Fibroblast of lung (primary cell): Measurements from ENCODE around the gene LDB1. TPM values are rescaled to one million over a fixed set of nuclear protein-coding genes. Genes with fewer than 3 reads are reported as not detected.
A peak's percentile ranks its signal among the peaks of the same experiment; 100 is the strongest.

ENCODE experiments used
- DNase-seq, 2 donors: peaks; one replicate each; pipeline versions ENCODE4 v3.0.0 to v3.0.0-alpha.2; 2010; ENCODE audit warnings: low read depth in 2 of 2
- H2AFZ ChIP-seq: 2 replicates; pipeline ENCODE4 v1.5.1; 2012; ENCODE audit warnings: low read length, control low read depth, inconsistent platforms
- H3K27ac ChIP-seq: 2 replicates; pipeline ENCODE4 v1.5.1; 2011; ENCODE audit warnings: low read length, control low read depth; ENCODE audit not compliant: insufficient read depth
- H3K27me3 ChIP-seq: 2 replicates; pipeline ENCODE4 v1.5.1; 2011; ENCODE audit warnings: mild to moderate bottlenecking, low read length; ENCODE audit not compliant: control insufficient read depth, insufficient read depth
- H3K36me3 ChIP-seq: 2 replicates; pipeline ENCODE4 v1.5.1; 2011; ENCODE audit warnings: low read length; ENCODE audit not compliant: control insufficient read depth, insufficient read depth
- H3K4me1 ChIP-seq: 2 replicates; pipeline ENCODE4 v1.5.1; 2011; ENCODE audit warnings: low read length; ENCODE audit not compliant: control insufficient read depth, insufficient read depth; ENCODE audit errors: extremely low read depth
- H3K4me2 ChIP-seq: 2 replicates; pipeline ENCODE4 v1.5.1; 2011; ENCODE audit warnings: low read length, control low read depth; ENCODE audit not compliant: insufficient read depth; ENCODE audit errors: extremely low read depth
- H3K4me3 ChIP-seq, 4 experiments: fragments of 200-600 bp in 1 of 4; sonication (generic) in 1 of 4; replicated peaks in 1 of 4; 2 replicates each; pipeline ENCODE4 v1.5.1; 2011 to 2016; ENCODE audit warnings: low read length in 4 of 4, low read depth in 3 of 4, mild to moderate bottlenecking in 3 of 4, control low read depth in 2 of 4, inconsistent platforms in 1 of 4, mixed read lengths in 1 of 4; ENCODE audit not compliant: insufficient read depth in 1 of 4; ENCODE audit errors: control extremely low read depth in 1 of 4
- H3K79me2 ChIP-seq: 2 replicates; pipeline ENCODE4 v1.5.1; 2012; ENCODE audit warnings: mild to moderate bottlenecking, low read length, inconsistent platforms; ENCODE audit not compliant: control insufficient read depth, insufficient read depth
- H3K9ac ChIP-seq: 2 replicates; pipeline ENCODE4 v1.5.1; 2011; ENCODE audit warnings: mild to moderate bottlenecking, low read length, control low read depth; ENCODE audit not compliant: insufficient read depth
- H3K9me3 ChIP-seq: 2 replicates; pipeline ENCODE4 v1.5.1; 2012; ENCODE audit warnings: low read depth, low read length; ENCODE audit not compliant: control insufficient read depth, insufficient read depth
- H4K20me1 ChIP-seq: 2 replicates; pipeline ENCODE4 v1.5.1; 2011; ENCODE audit warnings: low read length; ENCODE audit not compliant: control insufficient read depth, insufficient read depth; ENCODE audit errors: extremely low read depth
- CTCF ChIP-seq, 2 donors: IDR thresholded peaks in 1 of 2; conservative IDR thresholded peaks in 1 of 2; 1 replicate in 1 of 2; 2 replicates in 1 of 2; pipeline ENCODE4 v1.5.1; 2011 to 2012; ENCODE audit warnings: low read length in 2 of 2, control low read depth in 1 of 2, inconsistent platforms in 1 of 2, low read depth in 1 of 2, mild to moderate bottlenecking in 1 of 2
- EZH2 ChIP-seq: IDR thresholded peaks from 2 replicates; pipeline ENCODE4 v1.5.1; 2012; ENCODE audit warnings: low read length, control low read depth, mild to moderate bottlenecking; ENCODE audit errors: missing control alignments
- polyA plus RNA-seq, 2 donors: library from polyadenylated mRNA; depleted of rRNA in 1 of 2; stranded (reverse) in 1 of 2; unstranded in 1 of 2; fragments of >200 nt; gene quantifications; 2 replicates each; pipeline ENCODE4 v1.2.1, GENCODE V29; 2011 to 2012; ENCODE audit warnings: missing spikeins in 1 of 2
- total RNA-seq: library from RNA; depleted of rRNA; stranded (reverse); fragments of >200 nt; gene quantifications from 2 replicates; pipeline ENCODE4 v1.2.1, GENCODE V29; 2014

LDB1 gene
- total and polyA plus RNA-seq, 2 donors (not counting 1 experiment from before 2014, with no cell fraction given), result 45.1 to 50.6 TPM

DNA sequence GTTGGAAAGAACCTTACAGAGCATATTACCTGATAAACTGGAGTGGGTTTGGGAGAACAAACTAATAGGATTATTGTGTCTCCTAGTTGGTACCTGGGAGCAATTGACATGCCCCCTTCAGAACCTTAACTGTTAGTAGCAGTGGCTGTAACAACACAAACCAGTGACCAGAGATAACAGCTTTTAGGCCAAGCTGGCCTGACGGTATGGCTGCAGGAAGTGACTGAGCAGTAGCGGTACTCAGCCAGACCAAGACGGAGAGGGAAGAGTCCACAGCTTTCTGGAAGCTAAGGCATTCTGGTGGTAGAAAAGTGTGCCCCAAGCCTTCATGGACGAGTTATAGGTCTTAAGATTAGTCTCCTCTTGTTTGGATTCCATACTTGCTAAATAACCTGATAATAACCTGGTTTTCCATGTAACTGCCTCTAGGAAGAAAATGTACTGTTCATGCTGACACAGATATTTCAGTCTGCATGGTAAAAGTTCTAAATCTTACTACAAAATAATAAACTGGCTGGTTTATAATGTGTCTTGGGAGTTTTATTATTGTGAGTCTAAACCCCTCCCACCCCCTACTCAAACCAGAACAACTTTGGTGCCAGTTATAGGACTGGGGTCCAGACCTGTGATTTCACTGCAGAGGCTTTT, 43.3 kb upstream of the LDB1 start:
- Histone ChIP-seq H3K4me1 (no peaks in the 10 kb centered on the region), H3K79me2 (no peaks in the 10 kb centered on the region), H3K27ac (no peak overlapping the region), H3K9ac (no peak overlapping the region), H3K9me3 (no peaks in the 10 kb centered on the region), H3K4me3 (no peak overlapping the region), H3K36me3 (peaks cover 27% of the 10 kb centered on the region), H4K20me1 (no peaks in the 10 kb centered on the region), H2AFZ (no peak overlapping the region), H3K27me3 (no peaks in the 10 kb centered on the region), H3K4me2 (no peak overlapping the region)
- TF ChIP-seq CTCF (conservative IDR thresholded peaks at IDR 0.05 in 1 of 2, IDR thresholded peaks at IDR 0.05 in 1 of 2; ENCODE audit: low read depth in 1 of 2, low read length in 2 of 2) (no peak), EZH2 (no peak)
- DNase-seq, result no peak

DNA sequence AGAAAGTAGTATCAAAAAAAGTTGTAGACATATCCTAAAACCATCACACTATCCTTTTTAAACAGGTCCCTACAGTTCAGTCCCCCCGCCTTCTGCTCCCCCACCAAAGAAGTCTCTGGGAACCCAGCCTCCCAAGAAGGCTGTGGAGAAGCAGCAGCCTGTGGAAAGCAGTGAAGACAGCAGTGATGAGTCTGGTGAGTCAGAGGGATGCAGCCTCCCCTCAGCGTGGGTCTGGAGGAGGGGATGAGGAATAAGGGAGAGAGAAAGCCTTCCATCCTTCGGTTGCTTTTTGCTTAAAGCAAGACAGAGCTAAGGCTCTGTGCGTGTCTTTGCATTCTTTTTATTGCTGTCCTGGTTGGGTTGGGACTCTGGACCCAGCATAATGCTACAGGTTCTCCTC, 39.7 kb upstream of the LDB1 start:
- Histone ChIP-seq H3K9me3 (no peaks in the 10 kb centered on the region), H2AFZ (no peak overlapping the region), H3K4me1 (no peaks in the 10 kb centered on the region), H4K20me1 (no peaks in the 10 kb centered on the region), H3K79me2 (peaks cover 28% of the 10 kb centered on the region), H3K27me3 (no peaks in the 10 kb centered on the region), H3K27ac (no peak overlapping the region), H3K4me2 (no peak overlapping the region), H3K36me3 (peaks cover 35% of the 10 kb centered on the region), H3K4me3 (no peak overlapping the region), H3K9ac (no peak overlapping the region)
- no peak for DNase-seq
- TF ChIP-seq CTCF (conservative IDR thresholded peaks at IDR 0.05 in 1 of 2, IDR thresholded peaks at IDR 0.05 in 1 of 2; ENCODE audit: low read depth in 1 of 2, low read length in 2 of 2) (no peak), EZH2 (no peak)

DNA sequence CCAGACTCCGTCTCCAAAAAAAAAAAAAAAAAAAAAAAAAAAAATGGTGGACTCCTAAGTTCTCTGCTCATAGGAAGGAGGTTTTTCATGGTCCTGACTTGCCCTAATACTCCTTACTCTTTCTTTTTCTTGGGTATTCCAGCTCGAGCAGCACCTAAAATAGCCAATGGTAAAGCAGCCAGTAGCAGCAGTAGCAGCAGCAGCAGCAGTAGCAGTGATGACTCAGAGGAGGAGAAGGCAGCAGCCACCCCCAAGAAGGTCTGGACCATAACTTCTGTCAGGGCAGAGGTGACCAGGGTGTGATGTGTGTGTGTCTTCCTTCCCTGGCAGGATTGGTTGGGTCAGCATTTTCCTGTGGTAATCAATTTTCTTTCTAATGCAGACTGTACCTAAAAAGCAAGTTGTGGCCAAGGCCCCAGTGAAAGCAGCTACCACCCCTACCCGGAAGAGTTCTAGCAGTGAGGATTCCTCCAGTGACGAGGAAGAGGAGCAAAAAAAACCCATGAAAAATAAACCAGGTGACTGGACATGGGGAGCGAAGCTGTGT, 39.0 kb upstream of the LDB1 start:
- no peak overlapping the region for H2AFZ ChIP-seq
- no peaks in the 10 kb centered on the region for H3K27me3 ChIP-seq
- TF ChIP-seq CTCF (conservative IDR thresholded peaks at IDR 0.05 in 1 of 2, IDR thresholded peaks at IDR 0.05 in 1 of 2; ENCODE audit: low read depth in 1 of 2, low read length in 2 of 2) (no peak), EZH2 (no peak)
- H3K4me3 ChIP-seq, result no peak overlapping the region
- no peaks in the 10 kb centered on the region for H4K20me1 ChIP-seq
- H3K4me2 ChIP-seq, result no peak overlapping the region
- H3K79me2 ChIP-seq, result peaks cover 35% of the 10 kb centered on the region
- H3K9me3 ChIP-seq, result no peaks in the 10 kb centered on the region
- no peaks in the 10 kb centered on the region for H3K4me1 ChIP-seq
- H3K9ac ChIP-seq, result no peak overlapping the region
- peaks cover 37% of the 10 kb centered on the region for H3K36me3 ChIP-seq
- peak in 1 of 2 donors; percentile 39 for DNase-seq
- H3K27ac ChIP-seq, result no peak overlapping the region
